ENCODE results near the gene ZNF500. TPM values are rescaled to one million over a fixed set of nuclear protein-coding genes. Genes with fewer than 3 reads are reported as not detected.

ZNF500 gene
- total RNA-seq, 1 experiment from 2014 or later, result 18.3 TPM

GRCh38 chr16:4714996-4715395 is 52.0 kb downstream of the ZNF500 start:
- Histone ChIP-seq H3K27me3 (ENCODE audit: insufficient read depth, low read length) (no peaks in the 10 kb centered on the region), H2AK5ac (ENCODE audit: insufficient read length, low read length) (no peak overlapping the region), H3K56ac (ENCODE audit: insufficient read length, low read depth, low read length) (no peak overlapping the region), H2AFZ (ENCODE audit: low read length) (no peak overlapping the region), H4K91ac (ENCODE audit: insufficient read length, low read depth, low read length) (no peak overlapping the region), H3K4me1 (ENCODE audit: insufficient read depth, low read length) (peaks cover 3% of the 10 kb centered on the region; the same call in 1 of the 2 replicates), H4K8ac (replicated peaks; ENCODE audit: insufficient read length, low read depth, low read length) (no peak overlapping the region), H2BK20ac (ENCODE audit: low read depth, low read length, poor library complexity, severe bottlenecking) (no peak overlapping the region), H4K5ac (ENCODE audit: insufficient read length, low read depth, low read length) (no peak overlapping the region), H3K4ac (ENCODE audit: low read depth, low read length) (no peak overlapping the region), H2BK120ac (ENCODE audit: low read depth, low read length, poor library complexity, severe bottlenecking) (no peak overlapping the region), H3K9ac (ENCODE audit: extremely low read depth, insufficient read length, low read length) (no peak overlapping the region), H3K79me1 (ENCODE audit: insufficient read depth, low read depth, low read length, poor library complexity, severe bottlenecking) (no peaks in the 10 kb centered on the region), H2BK12ac (ENCODE audit: insufficient read length, low read depth, low read length) (no peak overlapping the region), H3K27ac (ENCODE audit: insufficient read length, low read depth, low read length) (no peak overlapping the region), H2BK15ac (ENCODE audit: low read depth, low read length) (no peak overlapping the region), H2BK5ac (ENCODE audit: insufficient read length, low read length) (no peak overlapping the region), H3K9me3 (ENCODE audit: control insufficient read depth, low read depth, low read length) (no peaks in the 10 kb centered on the region), H3K79me2 (ENCODE audit: insufficient read depth, low read length) (no peaks in the 10 kb centered on the region), H3K18ac (ENCODE audit: insufficient read length, low read depth, low read length) (no peak overlapping the region), H4K20me1 (ENCODE audit: control insufficient read depth, insufficient read depth, insufficient read length) (no peaks in the 10 kb centered on the region), H3K4me2 (ENCODE audit: insufficient read depth, insufficient read length, low read length) (no peak overlapping the region), H3K23me2 (ENCODE audit: insufficient read length, low read depth, low read length, poor library complexity, severe bottlenecking) (no peaks in the 10 kb centered on the region), H3T11ph (ENCODE audit: low read length) (no peak overlapping the region), H3K23ac (ENCODE audit: insufficient read length, low read depth, low read length) (no peak overlapping the region), H3K14ac (ENCODE audit: insufficient read depth, low read length) (no peak overlapping the region)
- Mint-ChIP-seq H3K27me3 (ENCODE audit: low read depth) (no peaks in the 10 kb centered on the region), H3K36me3 (ENCODE audit: insufficient read depth in 1 of 3, low read depth in 3 of 3) (peaks cover 13 to 55% (median 36%) of the 10 kb centered on the region in 3 experiments), H3K4me1 (peaks cover 18 to 33% of the 10 kb centered on the region in 2 experiments), H3K4me3 (no peak overlapping the region), H3K9me3 (no peaks in the 10 kb centered on the region), H3K27ac (no peak overlapping the region)
- TF ChIP-seq, protein P1, sequence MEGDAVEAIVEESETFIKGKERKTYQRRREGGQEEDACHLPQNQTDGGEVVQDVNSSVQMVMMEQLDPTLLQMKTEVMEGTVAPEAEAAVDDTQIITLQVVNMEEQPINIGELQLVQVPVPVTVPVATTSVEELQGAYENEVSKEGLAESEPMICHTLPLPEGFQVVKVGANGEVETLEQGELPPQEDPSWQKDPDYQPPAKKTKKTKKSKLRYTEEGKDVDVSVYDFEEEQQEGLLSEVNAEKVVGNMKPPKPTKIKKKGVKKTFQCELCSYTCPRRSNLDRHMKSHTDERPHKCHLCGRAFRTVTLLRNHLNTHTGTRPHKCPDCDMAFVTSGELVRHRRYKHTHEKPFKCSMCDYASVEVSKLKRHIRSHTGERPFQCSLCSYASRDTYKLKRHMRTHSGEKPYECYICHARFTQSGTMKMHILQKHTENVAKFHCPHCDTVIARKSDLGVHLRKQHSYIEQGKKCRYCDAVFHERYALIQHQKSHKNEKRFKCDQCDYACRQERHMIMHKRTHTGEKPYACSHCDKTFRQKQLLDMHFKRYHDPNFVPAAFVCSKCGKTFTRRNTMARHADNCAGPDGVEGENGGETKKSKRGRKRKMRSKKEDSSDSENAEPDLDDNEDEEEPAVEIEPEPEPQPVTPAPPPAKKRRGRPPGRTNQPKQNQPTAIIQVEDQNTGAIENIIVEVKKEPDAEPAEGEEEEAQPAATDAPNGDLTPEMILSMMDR (conservative IDR thresholded peaks at IDR 0.05), result no peak
- no peak for DNase-seq
- no CpG with 5 or more reads among the region's 2 CpGs for WGBS (ENCODE audit: extremely low coverage, insufficient read length, low lambda C conversion rate)

All from H9 (cell line).